ENCODE results near the gene PCBP3.

GRCh38 chr21:45872902-45873301, 229.4 kb downstream of the PCBP3 start:
- TF ChIP-seq, protein P1, sequence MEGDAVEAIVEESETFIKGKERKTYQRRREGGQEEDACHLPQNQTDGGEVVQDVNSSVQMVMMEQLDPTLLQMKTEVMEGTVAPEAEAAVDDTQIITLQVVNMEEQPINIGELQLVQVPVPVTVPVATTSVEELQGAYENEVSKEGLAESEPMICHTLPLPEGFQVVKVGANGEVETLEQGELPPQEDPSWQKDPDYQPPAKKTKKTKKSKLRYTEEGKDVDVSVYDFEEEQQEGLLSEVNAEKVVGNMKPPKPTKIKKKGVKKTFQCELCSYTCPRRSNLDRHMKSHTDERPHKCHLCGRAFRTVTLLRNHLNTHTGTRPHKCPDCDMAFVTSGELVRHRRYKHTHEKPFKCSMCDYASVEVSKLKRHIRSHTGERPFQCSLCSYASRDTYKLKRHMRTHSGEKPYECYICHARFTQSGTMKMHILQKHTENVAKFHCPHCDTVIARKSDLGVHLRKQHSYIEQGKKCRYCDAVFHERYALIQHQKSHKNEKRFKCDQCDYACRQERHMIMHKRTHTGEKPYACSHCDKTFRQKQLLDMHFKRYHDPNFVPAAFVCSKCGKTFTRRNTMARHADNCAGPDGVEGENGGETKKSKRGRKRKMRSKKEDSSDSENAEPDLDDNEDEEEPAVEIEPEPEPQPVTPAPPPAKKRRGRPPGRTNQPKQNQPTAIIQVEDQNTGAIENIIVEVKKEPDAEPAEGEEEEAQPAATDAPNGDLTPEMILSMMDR (IDR thresholded peaks at IDR 0.05; ENCODE audit: extremely low read depth in 1 of 2, insufficient read depth in 1 of 2, low read depth in 1 of 2, low read length in 2 of 2) = no peak
- TF ChIP-seq EZH2 (IDR thresholded peaks at IDR 0.05; ENCODE audit: borderline replicate concordance, low read depth, low read length, severe bottlenecking) = no peak
- TF ChIP-seq JUN (IDR thresholded peaks at IDR 0.05; ENCODE audit: borderline replicate concordance, insufficient read depth, insufficient read length, low read depth) = no peak
- TF ChIP-seq POLR2AphosphoS5 (IDR thresholded peaks at IDR 0.05; ENCODE audit: insufficient read depth, low read depth, low read length) = no peak
- TF ChIP-seq POLR2A (IDR thresholded peaks at IDR 0.05; ENCODE audit: low read depth, low read length) = no peak
- TF ChIP-seq FOS (IDR thresholded peaks at IDR 0.05; ENCODE audit: borderline replicate concordance, insufficient read depth, low read length) = no peak
- TF ChIP-seq GATA2 (IDR thresholded peaks at IDR 0.05; ENCODE audit: insufficient read depth, insufficient read length, low read depth, low read length) = no peak
- TF ChIP-seq, protein P2, sequence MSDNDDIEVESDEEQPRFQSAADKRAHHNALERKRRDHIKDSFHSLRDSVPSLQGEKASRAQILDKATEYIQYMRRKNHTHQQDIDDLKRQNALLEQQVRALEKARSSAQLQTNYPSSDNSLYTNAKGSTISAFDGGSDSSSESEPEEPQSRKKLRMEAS (IDR thresholded peaks at IDR 0.05; ENCODE audit: insufficient read depth, insufficient read length) = no peak
- TF ChIP-seq MYC (IDR thresholded peaks at IDR 0.05; ENCODE audit: low read depth, low read length) = no peak

Data from endothelial cell of umbilical vein (primary cell).